ENCODE measurements around the gene VPS52. TPM values are rescaled to one million over a fixed set of nuclear protein-coding genes. Genes with fewer than 3 reads are reported as not detected.

Gene VPS52
- total RNA-seq, 1 donor from 2014 or later: 64.0 TPM

GRCh38 chr6:33216117-33216649 lies 55.5 kb downstream of the VPS52 start:
- intact Hi-C loops (cut with micrococcal nuclease): no loop called here

DNA sequence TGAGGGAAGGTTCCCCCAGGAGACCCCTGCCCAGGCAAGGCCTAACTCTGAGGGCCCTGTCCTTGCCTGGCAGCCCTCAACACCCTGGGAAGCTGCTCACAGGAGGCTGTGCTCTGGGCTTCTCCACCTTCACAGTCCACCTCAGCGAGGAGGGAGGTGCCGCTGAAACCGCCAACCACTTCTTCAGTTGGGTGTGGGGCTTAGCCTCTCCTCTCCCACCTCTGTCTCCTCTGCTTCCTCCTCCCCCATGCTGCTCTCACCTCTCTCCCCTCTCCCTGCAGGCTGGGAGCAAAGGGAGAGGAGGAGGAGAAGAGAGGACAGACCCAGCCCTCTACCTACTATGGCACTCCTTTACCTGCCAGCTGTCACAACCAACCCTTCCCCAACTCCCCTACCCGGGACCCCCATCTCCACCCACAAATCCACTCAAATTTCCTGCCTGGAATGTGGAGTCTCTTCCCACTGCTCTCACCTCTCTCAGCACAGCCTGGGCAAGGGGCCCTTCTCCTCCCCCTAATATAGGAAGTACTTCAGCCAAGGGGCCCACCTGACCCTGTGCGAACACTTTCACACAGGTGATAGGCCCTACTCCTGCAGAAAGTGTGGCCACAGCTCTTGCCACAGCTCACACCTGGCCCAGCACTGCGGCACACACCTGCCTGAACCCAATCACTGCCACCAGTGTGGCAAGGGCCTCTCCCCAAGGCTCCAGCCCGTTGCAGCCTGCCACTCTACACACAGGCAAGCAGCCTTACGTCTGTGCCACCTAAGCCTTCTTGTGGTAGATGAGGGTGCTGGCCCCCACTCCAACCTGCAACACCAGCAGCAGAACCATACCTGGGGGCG lies 56.2 kb downstream of the VPS52 start:
- intact Hi-C loops (cut with micrococcal nuclease): no loop called here

DNA sequence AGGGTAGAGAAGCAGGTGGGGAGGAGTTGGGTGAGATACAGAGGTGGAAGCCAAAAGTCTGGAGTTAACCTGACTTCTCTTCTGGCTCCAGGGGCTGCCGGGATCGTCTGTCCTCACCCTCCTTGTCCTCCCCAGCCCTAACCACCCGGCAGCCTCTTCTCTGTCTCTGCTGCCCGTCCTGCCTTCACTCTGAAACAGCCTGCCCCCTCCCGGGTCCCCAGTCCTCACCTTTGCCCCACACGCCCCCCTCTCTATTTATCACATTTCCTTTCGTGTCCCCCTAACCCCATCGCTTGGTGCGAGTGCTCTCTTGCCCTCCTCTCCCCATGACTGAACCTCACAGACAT lies 57.7 kb downstream of the VPS52 start:
- intact Hi-C loops (cut with micrococcal nuclease): no loop called here

- intact Hi-C loops (cut with micrococcal nuclease): no loop called here
Measured at GRCh38 chr6:33213166-33213988, 58.3 kb downstream of the VPS52 start.

- intact Hi-C loops (cut with micrococcal nuclease): no loop called here
Measured at GRCh38 chr6:33212857-33213165, 58.9 kb downstream of the VPS52 start.

DNA sequence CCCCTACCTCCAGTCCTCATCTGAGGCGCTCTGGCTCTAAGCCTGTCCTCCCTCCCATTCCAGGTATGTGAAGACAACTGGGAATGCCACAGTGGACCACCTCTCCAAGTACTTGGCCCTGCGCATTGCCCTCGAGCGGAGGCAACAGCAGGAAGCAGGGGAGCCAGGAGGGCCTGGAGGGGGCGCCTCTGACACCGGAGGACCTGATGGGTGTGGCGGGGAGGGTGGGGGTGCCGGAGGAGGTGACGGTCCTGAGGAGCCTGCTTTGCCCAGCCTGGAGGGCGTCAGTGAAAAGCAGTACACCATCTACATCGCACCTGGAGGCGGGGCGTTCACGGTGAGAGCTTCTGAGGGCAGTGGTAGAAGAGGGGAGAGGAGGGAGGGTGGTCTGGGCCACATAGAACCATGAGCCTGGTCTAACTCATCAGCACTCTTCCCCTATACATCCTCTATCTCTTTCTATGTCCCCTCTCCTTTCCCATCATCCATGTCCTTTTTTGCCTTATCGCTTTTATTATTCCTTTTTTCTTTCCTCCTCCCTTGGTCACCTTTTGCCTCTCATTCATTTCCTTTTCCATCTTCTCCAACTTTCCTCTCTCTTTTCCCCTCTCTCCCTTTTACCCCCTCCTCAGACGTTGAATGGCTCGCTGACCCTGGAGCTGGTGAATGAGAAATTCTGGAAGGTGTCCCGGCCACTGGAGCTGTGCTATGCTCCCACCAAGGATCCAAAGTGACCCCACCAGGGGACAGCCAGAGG lies 59.8 kb downstream of the VPS52 start:
- intact Hi-C loops (cut with micrococcal nuclease): no loop called here

- intact Hi-C loops (cut with micrococcal nuclease): no loop called here
Measured at GRCh38 chr6:33211136-33211535, 60.5 kb downstream of the VPS52 start.

- intact Hi-C loops (cut with micrococcal nuclease): loop anchor here (10.0 kb wide), 1 partner anchor 1235 kb away; the partner anchor contains the start of gene DXO
Measured at GRCh38 chr6:33209856-33210255, 61.8 kb downstream of the VPS52 start.

DNA sequence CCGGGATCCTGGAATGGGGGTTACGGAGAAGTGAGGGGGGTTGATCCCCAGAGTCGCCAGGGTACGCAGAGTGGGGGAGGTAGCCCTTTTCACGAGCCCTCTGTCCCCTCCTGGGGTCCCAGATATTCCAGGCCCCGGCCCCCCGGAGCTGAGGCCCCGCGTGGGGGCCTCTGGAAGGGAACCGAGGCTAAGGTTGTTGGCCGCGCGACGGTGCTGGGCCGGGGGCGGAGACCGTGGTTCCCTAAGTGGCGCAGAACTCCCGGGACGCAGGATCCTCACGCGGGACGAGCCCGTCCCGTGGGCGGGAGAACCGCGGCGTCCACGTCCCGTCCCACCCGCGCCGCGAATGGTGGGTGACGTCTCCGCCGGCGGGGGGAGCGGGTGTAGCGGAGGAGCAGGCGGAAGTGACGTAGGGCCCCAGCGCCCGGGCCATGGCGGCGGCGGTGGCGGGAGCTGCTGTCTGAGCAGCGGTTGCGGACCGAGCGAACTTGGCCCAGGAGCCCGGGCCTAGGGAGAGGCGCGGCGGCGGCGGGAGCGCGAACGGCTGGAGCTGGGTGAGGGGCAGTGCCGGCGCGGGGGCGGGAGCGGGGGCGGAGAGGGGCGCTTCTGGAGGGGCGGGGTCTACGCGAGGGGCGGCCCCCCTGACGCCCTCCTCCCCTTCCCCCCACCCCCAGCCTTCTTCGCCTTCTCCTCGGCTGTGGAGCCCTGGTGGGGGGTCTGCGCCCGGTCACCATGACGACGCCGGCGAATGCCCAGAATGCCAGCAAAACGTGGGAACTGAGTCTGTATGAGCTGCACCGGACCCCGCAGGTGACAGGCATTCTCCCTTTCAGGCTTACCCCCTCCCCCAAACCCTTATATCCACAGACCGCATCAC lies 63.3 kb downstream of the VPS52 start, which contains the start of gene RING1:
Gene RING1, plus strand, starts transcription at position 410 of the 877 bp plus-strand sequence. Its CDS starts 323 bp downstream, at position 733.
- intact Hi-C loops (cut with micrococcal nuclease): loop anchor here (1.0 to 10.0 kb wide), 4 partner anchors 8 to 1234 kb away; partner anchors contain the start of genes DXO, PFDN6, RXRB and SLC39A7

GRCh38 chr6:33207552-33208090 lies 64.1 kb downstream of the VPS52 start:
- intact Hi-C loops (cut with micrococcal nuclease): loop anchor here (1.0 to 10.0 kb wide), 4 partner anchors 7 to 1233 kb away; partner anchors contain the start of genes DXO, PFDN6, RXRB and SLC39A7

DNA sequence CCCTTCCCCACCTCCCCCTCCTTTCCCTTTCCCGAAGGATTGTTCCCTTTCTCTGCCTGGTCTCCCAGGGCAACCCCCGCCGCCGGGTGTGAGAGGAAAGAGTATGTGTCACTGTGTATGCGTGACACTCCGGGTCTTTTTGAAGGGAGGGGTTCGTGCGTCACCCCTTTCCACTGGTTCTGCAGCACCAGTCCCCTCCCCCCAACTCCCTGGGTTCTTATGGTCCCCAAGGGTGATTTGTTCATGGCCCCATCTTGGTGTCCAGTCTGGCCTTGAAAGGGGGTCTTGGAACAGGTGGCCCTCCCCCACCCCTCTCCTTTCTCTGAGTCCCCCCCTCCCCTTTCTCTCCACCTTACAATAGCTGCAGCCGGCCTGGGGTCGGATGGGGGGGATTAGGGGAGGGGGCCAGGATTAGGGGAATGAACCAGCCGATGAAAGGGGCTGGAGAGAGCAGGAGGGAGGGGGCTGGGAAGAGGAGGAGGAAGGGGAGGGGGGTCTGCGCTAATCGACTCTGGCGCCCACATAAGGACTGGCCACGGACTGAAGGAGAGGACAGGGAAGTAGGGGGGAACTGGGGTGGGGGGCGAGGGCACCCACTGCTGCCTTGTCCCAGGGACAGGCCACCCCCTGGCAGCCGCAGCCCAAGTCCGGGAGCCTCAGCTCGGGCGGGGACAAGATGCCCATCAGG lies 64.7 kb downstream of the VPS52 start:
- intact Hi-C loops (cut with micrococcal nuclease): loop anchor here (10.0 kb wide), 1 partner anchor 1232 kb away; the partner anchor contains the start of gene DXO

DNA sequence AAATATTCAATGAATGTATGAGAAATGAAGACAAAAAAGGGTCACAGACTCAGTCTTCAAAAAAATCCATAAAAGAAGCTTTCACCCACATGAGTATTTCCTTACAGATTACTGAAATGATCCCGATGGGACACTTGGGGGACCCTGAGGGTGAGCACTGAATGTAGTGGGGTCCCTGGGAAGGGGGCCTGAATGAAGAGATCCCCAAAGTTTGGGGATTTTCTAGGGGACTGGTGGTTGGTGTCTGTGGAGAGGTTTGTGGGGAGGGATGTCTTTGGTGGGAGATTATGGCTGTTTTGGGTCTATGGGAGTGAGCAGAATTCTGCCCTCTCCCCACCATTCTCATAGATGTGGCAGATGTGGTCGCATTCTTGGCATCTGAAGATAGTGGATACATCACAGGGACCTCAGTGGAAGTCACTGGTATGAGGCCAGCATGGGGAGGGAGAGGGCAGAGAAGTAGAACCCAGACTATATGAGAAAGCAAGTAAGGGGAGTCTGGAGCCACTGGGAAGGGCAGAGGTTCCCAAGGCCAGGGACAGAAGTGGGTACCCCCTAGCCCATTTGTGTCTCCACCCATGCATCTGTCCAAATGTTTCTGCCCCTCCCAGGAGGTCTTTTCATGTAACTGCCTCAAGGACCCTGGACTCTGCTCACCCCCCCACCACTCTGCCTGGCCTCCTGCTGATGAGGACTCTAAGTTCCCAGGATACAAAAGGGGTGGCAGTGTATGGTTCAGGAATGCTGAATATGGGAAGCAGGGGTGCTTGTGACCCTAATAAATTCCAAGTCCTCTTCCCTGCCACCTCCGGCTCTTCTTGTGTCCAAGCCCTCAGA lies 65.4 kb downstream of the VPS52 start:
- intact Hi-C loops (cut with micrococcal nuclease): loop anchor here (10.0 kb wide), 1 partner anchor 1231 kb away; the partner anchor contains the start of gene DXO

DNA sequence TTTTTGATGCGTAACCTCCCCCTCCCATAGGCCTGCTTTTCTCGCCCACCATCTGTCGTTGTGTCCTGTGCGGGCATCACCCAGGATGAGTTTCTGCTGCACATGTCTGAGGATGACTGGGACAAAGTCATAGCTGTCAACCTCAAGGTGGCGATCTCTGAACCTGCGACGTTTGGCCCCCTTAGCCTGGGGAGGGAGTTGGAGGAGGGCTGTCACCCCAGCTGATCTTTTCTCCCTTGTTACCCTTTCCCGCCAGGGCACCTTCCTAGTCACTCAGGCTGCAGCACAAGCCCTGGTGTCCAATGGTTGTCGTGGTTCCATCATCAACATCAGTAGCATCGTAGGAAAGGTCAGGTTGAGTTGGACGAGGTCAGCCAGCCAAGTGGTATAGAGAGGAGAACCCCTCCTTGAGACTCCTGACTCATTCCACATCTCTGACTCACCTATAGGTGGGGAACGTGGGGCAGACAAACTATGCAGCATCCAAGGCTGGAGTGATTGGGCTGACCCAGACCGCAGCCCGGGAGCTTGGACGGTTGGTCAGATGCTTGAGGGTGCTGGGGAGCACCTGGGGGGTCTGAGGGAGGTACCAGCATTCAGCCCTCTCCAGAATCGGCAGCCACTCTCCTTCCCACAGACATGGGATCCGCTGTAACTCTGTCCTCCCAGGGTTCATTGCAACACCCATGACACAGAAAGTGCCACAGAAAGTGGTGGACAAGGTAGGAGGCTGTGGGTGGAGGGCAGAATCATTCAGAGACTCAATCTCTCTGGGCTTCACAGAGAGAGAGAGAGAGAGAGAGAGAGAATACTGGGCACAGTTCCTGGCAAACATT lies 66.3 kb downstream of the VPS52 start:
- intact Hi-C loops (cut with micrococcal nuclease): loop anchor here (2.0 to 10.0 kb wide), 2 partner anchors 1011 to 1231 kb away; partner anchors contain the start of gene DXO

- intact Hi-C loops (cut with micrococcal nuclease): loop anchor here (1.0 to 10.0 kb wide), 7 partner anchors 44 to 1230 kb away; partner anchors contain the start of genes DXO, KIFC1, LEMD2 and PSMB9
Measured at GRCh38 chr6:33204415-33205190, 67.1 kb downstream of the VPS52 start, which contains the start of gene HSD17B8. Gene HSD17B8 (plus strand): TSS chr6:33204655. CDS start chr6:33204669, 14 bp downstream.

- intact Hi-C loops (cut with micrococcal nuclease): loop anchor here (1.0 to 10.0 kb wide), 7 partner anchors 44 to 1229 kb away; partner anchors contain the start of genes DXO, KIFC1, LEMD2 and PSMB9
Measured at GRCh38 chr6:33204165-33204414, 67.6 kb downstream of the VPS52 start.
